Rectal smooth muscle tissue (tissue), 1 donor: ENCODE data around the gene DHRS13.
"Not testable (repeated sequence)": the region's sequence is repeated elsewhere in the genome, so short reads cannot be mapped to it uniquely, and the experiment has no call there.

Source experiments
- H3K27ac ChIP-seq: one replicate; pipeline ENCODE4 v1.7.0; 2013; ENCODE audit warnings: low read depth, low read length, inconsistent platforms
- H3K27me3 ChIP-seq: one replicate; pipeline ENCODE4 v1.7.0; 2013; ENCODE audit warnings: low read length; ENCODE audit not compliant: control insufficient read depth, insufficient read depth
- H3K36me3 ChIP-seq: one replicate; pipeline ENCODE4 v1.7.0; 2013; ENCODE audit warnings: low read length; ENCODE audit not compliant: control insufficient read depth, insufficient read depth
- H3K4me1 ChIP-seq: one replicate; pipeline ENCODE4 v1.7.0; 2013; ENCODE audit warnings: low read length; ENCODE audit not compliant: control insufficient read depth, insufficient read depth
- H3K4me3 ChIP-seq: one replicate; pipeline ENCODE4 v1.7.0; 2013; ENCODE audit warnings: low read length
- H3K9ac ChIP-seq: one replicate; pipeline ENCODE4 v1.7.0; 2013; ENCODE audit warnings: low read length

The DHRS13 gene

GRCh38 chr17:28944862-28945741 is 42.2 kb upstream of the DHRS13 start:
- Histone ChIP-seq H3K4me3 (no peak overlapping the region), H3K36me3 (no peaks in the 10 kb centered on the region), H3K4me1 (peaks cover 37% of the 10 kb centered on the region), H3K27me3 (no peaks in the 10 kb centered on the region), H3K9ac (no peak overlapping the region), H3K27ac (no peak overlapping the region)

- Histone ChIP-seq H3K36me3 (no peaks in the 10 kb centered on the region), H3K27me3 (no peaks in the 10 kb centered on the region), H3K4me3 (no peak overlapping the region), H3K27ac (no peak overlapping the region), H3K4me1 (peaks cover 42% of the 10 kb centered on the region), H3K9ac (no peak overlapping the region)
Observed at GRCh38 chr17:28944343-28944742, 41.5 kb upstream of the DHRS13 start.

- Histone ChIP-seq H3K27me3 (no peaks in the 10 kb centered on the region), H3K4me1 (peaks cover 43% of the 10 kb centered on the region), H3K4me3 (no peak overlapping the region), H3K36me3 (peaks cover 4% of the 10 kb centered on the region), H3K9ac (no peak overlapping the region), H3K27ac (no peak overlapping the region)
Observed at GRCh38 chr17:28942925-28943324, 40.0 kb upstream of the DHRS13 start.

- no peak overlapping the region for H3K9ac ChIP-seq
- H3K27ac ChIP-seq = no peak overlapping the region
- peaks cover 4% of the 10 kb centered on the region for H3K36me3 ChIP-seq
- H3K4me3 ChIP-seq = no peak overlapping the region
- H3K4me1 ChIP-seq = peaks cover 33% of the 10 kb centered on the region
- no peaks in the 10 kb centered on the region for H3K27me3 ChIP-seq
Observed at GRCh38 chr17:28941251-28941650, 38.4 kb upstream of the DHRS13 start.

- peaks cover 4% of the 10 kb centered on the region for H3K36me3 ChIP-seq
- H3K9ac ChIP-seq = no peak overlapping the region
- no peak overlapping the region for H3K4me3 ChIP-seq
- H3K27ac ChIP-seq = no peak overlapping the region
- H3K4me1 ChIP-seq = peaks cover 34% of the 10 kb centered on the region
- no peaks in the 10 kb centered on the region for H3K27me3 ChIP-seq
Observed at GRCh38 chr17:28940675-28941074, 37.8 kb upstream of the DHRS13 start.

GRCh38 chr17:28940142-28940541 is 37.3 kb upstream of the DHRS13 start:
- no peak overlapping the region for H3K4me3 ChIP-seq
- H3K9ac ChIP-seq = no peak overlapping the region
- peaks cover 4% of the 10 kb centered on the region for H3K36me3 ChIP-seq
- H3K4me1 ChIP-seq = peaks cover 32% of the 10 kb centered on the region
- no peaks in the 10 kb centered on the region for H3K27me3 ChIP-seq
- no peak overlapping the region for H3K27ac ChIP-seq

GRCh38 chr17:28938552-28938951 is 35.7 kb upstream of the DHRS13 start:
- H3K27ac ChIP-seq = no peak overlapping the region
- H3K4me3 ChIP-seq = no peak overlapping the region
- H3K27me3 ChIP-seq = no peaks in the 10 kb centered on the region
- no peak overlapping the region for H3K9ac ChIP-seq
- peaks cover 28% of the 10 kb centered on the region for H3K4me1 ChIP-seq
- peaks cover 4% of the 10 kb centered on the region for H3K36me3 ChIP-seq

- H3K4me1 ChIP-seq = peaks cover 28% of the 10 kb centered on the region
- H3K27ac ChIP-seq = no peak overlapping the region
- no peaks in the 10 kb centered on the region for H3K27me3 ChIP-seq
- H3K9ac ChIP-seq = no peak overlapping the region
- no peak overlapping the region for H3K4me3 ChIP-seq
- H3K36me3 ChIP-seq = peaks cover 4% of the 10 kb centered on the region
Observed at GRCh38 chr17:28937044-28937729, 34.3 kb upstream of the DHRS13 start.

- Histone ChIP-seq H3K4me1 (peaks cover 24% of the 10 kb centered on the region), H3K9ac (no peak overlapping the region), H3K4me3 (no peak overlapping the region), H3K27ac (no peak overlapping the region), H3K27me3 (no peaks in the 10 kb centered on the region), H3K36me3 (peaks cover 4% of the 10 kb centered on the region)
Observed at GRCh38 chr17:28935744-28936460, 33.0 kb upstream of the DHRS13 start.

GRCh38 chr17:28934508-28934907 is 31.6 kb upstream of the DHRS13 start:
- not testable (repeated sequence) for H3K27me3 ChIP-seq, H3K9ac ChIP-seq, H3K4me3 ChIP-seq, H3K36me3 ChIP-seq, H3K27ac ChIP-seq
- H3K4me1 ChIP-seq = peaks cover 11% of the 10 kb centered on the region

GRCh38 chr17:28929787-28930186 is 26.9 kb upstream of the DHRS13 start:
- Histone ChIP-seq H3K4me1 (no peaks in the 10 kb centered on the region), H3K4me3 (no peak overlapping the region), H3K27me3 (no peaks in the 10 kb centered on the region), H3K36me3 (peaks cover 7% of the 10 kb centered on the region), H3K9ac (no peak overlapping the region), H3K27ac (no peak overlapping the region)

GRCh38 chr17:28928061-28928460 is 25.2 kb upstream of the DHRS13 start:
- H3K9ac ChIP-seq = no peak overlapping the region
- no peaks in the 10 kb centered on the region for H3K4me1 ChIP-seq
- H3K27me3 ChIP-seq = no peaks in the 10 kb centered on the region
- no peak overlapping the region for H3K4me3 ChIP-seq
- peaks cover 14% of the 10 kb centered on the region for H3K36me3 ChIP-seq
- H3K27ac ChIP-seq = no peak overlapping the region
